H9 (cell line): Measurements from ENCODE around the gene UBTF. TPM values are rescaled to one million over a fixed set of nuclear protein-coding genes. Genes with fewer than 3 reads are reported as not detected.

ENCODE experiments used
- DNase-seq: peaks from one replicate; pipeline ENCODE4 v3.0.0-alpha.2; 2017
- H2AFZ ChIP-seq: one replicate; pipeline ENCODE4 v1.6.1; 2013; ENCODE audit warnings: mild to moderate bottlenecking, low read length, control low read depth, moderate library complexity
- H2AK5ac ChIP-seq: 2 replicates; pipeline ENCODE4 v1.6.1; 2013; ENCODE audit warnings: low read length, control low read depth, mixed read lengths; ENCODE audit not compliant: insufficient read length
- H2BK120ac ChIP-seq: one replicate; pipeline ENCODE4 v1.6.1; 2013; ENCODE audit warnings: low read depth, mild to moderate bottlenecking, low read length, control low read depth, inconsistent platforms; ENCODE audit not compliant: poor library complexity, severe bottlenecking
- H2BK12ac ChIP-seq: 2 replicates; pipeline ENCODE4 v1.6.1; 2013; ENCODE audit warnings: low read length, control low read depth, mixed read lengths, low read depth; ENCODE audit not compliant: insufficient read length
- H2BK15ac ChIP-seq: 2 replicates; pipeline ENCODE4 v1.6.1; 2013; ENCODE audit warnings: low read depth, low read length, control low read depth
- H2BK20ac ChIP-seq: one replicate; pipeline ENCODE4 v1.6.1; 2013; ENCODE audit warnings: low read depth, mild to moderate bottlenecking, low read length, control low read depth, inconsistent platforms; ENCODE audit not compliant: poor library complexity, severe bottlenecking
- H2BK5ac ChIP-seq: 2 replicates; pipeline ENCODE4 v1.6.1; 2013; ENCODE audit warnings: low read length, control low read depth, mixed read lengths; ENCODE audit not compliant: insufficient read length
- H3K14ac ChIP-seq: 2 replicates; pipeline ENCODE4 v1.6.1; 2013; ENCODE audit warnings: low read length, control low read depth; ENCODE audit not compliant: insufficient read depth
- H3K18ac ChIP-seq: 2 replicates; pipeline ENCODE4 v1.6.1; 2013; ENCODE audit warnings: low read depth, mild to moderate bottlenecking, mixed read lengths, low read length, control low read depth; ENCODE audit not compliant: insufficient read length
- H3K23ac ChIP-seq: 2 replicates; pipeline ENCODE4 v1.6.1; 2013; ENCODE audit warnings: low read length, control low read depth, mixed read lengths, low read depth; ENCODE audit not compliant: insufficient read length
- H3K23me2 ChIP-seq: 2 replicates; pipeline ENCODE4 v1.6.1; 2013; ENCODE audit warnings: low read depth, mild to moderate bottlenecking, mixed read lengths, low read length, control low read depth; ENCODE audit not compliant: insufficient read length, poor library complexity, severe bottlenecking
- H3K27ac ChIP-seq: 2 replicates; pipeline ENCODE4 v1.5.1; 2013; ENCODE audit warnings: low read length, control low read depth, mixed read lengths, low read depth; ENCODE audit not compliant: insufficient read length
- H3K27me3 ChIP-seq: 2 replicates; pipeline ENCODE4 v1.6.1; 2013; ENCODE audit warnings: low read length, control low read depth, inconsistent platforms; ENCODE audit not compliant: insufficient read depth
- H3K4ac ChIP-seq: 2 replicates; pipeline ENCODE4 v1.6.1; 2013; ENCODE audit warnings: low read depth, mild to moderate bottlenecking, control low read depth, inconsistent platforms, low read length, moderate library complexity
- H3K4me1 ChIP-seq: 2 replicates; pipeline ENCODE4 v1.6.1; 2013; ENCODE audit warnings: low read length, control low read depth, inconsistent platforms; ENCODE audit not compliant: insufficient read depth
- H3K4me2 ChIP-seq: 2 replicates; pipeline ENCODE4 v1.6.1; 2013; ENCODE audit warnings: low read length, control low read depth, mixed read lengths; ENCODE audit not compliant: insufficient read length, insufficient read depth
- H3K56ac ChIP-seq: 2 replicates; pipeline ENCODE4 v1.6.1; 2013; ENCODE audit warnings: low read depth, mild to moderate bottlenecking, mixed read lengths, low read length, control low read depth; ENCODE audit not compliant: insufficient read length
- H3K79me1 ChIP-seq: 2 replicates; pipeline ENCODE4 v1.6.1; 2013; ENCODE audit warnings: low read depth, mild to moderate bottlenecking, moderate library complexity, low read length, control low read depth, inconsistent platforms; ENCODE audit not compliant: insufficient read depth, poor library complexity, severe bottlenecking
- H3K79me2 ChIP-seq: 2 replicates; pipeline ENCODE4 v1.6.1; 2013; ENCODE audit warnings: low read length, control low read depth, inconsistent platforms; ENCODE audit not compliant: insufficient read depth
- H3K9ac ChIP-seq: 2 replicates; pipeline ENCODE4 v1.6.1; 2013; ENCODE audit warnings: low read length, control low read depth, mixed read lengths; ENCODE audit not compliant: insufficient read length; ENCODE audit errors: extremely low read depth
- H3K9me3 ChIP-seq: one replicate; pipeline ENCODE4 v1.6.1; 2013; ENCODE audit warnings: low read depth, low read length, inconsistent platforms; ENCODE audit not compliant: control insufficient read depth
- H3T11ph ChIP-seq: one replicate; pipeline ENCODE4 v1.6.1; 2013; ENCODE audit warnings: mild to moderate bottlenecking, low read length, control low read depth, inconsistent platforms
- H4K20me1 ChIP-seq: one replicate; pipeline ENCODE4 v1.6.1; 2013; ENCODE audit not compliant: control insufficient read depth, insufficient read length, insufficient read depth
- H4K5ac ChIP-seq: 2 replicates; pipeline ENCODE4 v1.6.1; 2013; ENCODE audit warnings: low read depth, mild to moderate bottlenecking, mixed read lengths, low read length, control low read depth; ENCODE audit not compliant: insufficient read length
- H4K8ac ChIP-seq: replicated peaks from 2 replicates; pipeline ENCODE4 v1.6.1; 2013; ENCODE audit warnings: low read length, control low read depth, mixed read lengths, low read depth; ENCODE audit not compliant: insufficient read length
- H4K91ac ChIP-seq: 2 replicates; pipeline ENCODE4 v1.6.1; 2013; ENCODE audit warnings: low read depth, mild to moderate bottlenecking, moderate library complexity, mixed read lengths, low read length, control low read depth; ENCODE audit not compliant: insufficient read length
- H3K27ac Mint-ChIP-seq, 3 experiments: 2 replicates in 2 of 3; 3 replicates in 1 of 3; pipeline ENCODE4 v1.8.0; 2020 to 2021; ENCODE audit warnings: mixed read lengths in 3 of 3, mild to moderate bottlenecking in 1 of 3, moderate library complexity in 1 of 3
- H3K27me3 Mint-ChIP-seq: 2 replicates; pipeline ENCODE4 v1.8.0; 2021; ENCODE audit warnings: low read depth, mild to moderate bottlenecking, moderate library complexity, mixed read lengths
- H3K36me3 Mint-ChIP-seq, 3 experiments: 2 replicates in 2 of 3; 3 replicates in 1 of 3; pipeline ENCODE4 v1.8.0; 2020 to 2021; ENCODE audit warnings: low read depth in 3 of 3, mixed read lengths in 3 of 3; ENCODE audit not compliant: insufficient read depth in 1 of 3
- H3K4me1 Mint-ChIP-seq, 2 experiments: 2 replicates each; pipeline ENCODE4 v1.8.0; 2020; ENCODE audit warnings: mixed read lengths in 2 of 2
- H3K4me3 Mint-ChIP-seq, 2 experiments: 2 replicates in 1 of 2; 3 replicates in 1 of 2; pipeline ENCODE4 v1.8.0; 2020 to 2021; ENCODE audit warnings: mild to moderate bottlenecking in 2 of 2, mixed read lengths in 2 of 2, moderate library complexity in 1 of 2
- H3K9me3 Mint-ChIP-seq, 2 experiments: 2 replicates in 1 of 2; 3 replicates in 1 of 2; pipeline ENCODE4 v1.8.0; 2020; ENCODE audit warnings: mild to moderate bottlenecking in 2 of 2, mixed read lengths in 2 of 2, moderate library complexity in 1 of 2
- CTCF ChIP-seq: fragments of 200-600 bp; sonication (generic); conservative IDR thresholded peaks from 3 replicates; pipeline ENCODE4 v1.8.0; 2021; ENCODE audit warnings: antibody characterized with exemption, mild to moderate bottlenecking
- WGBS: extraction: QIAGEN DNeasy Blood & Tissue Kit; methylation state at CpG from one replicate; pipeline ENCODE4 v1.1.7; 2013; ENCODE audit warnings: missing lambda C conversion rate, low lambda C conversion rate, mixed read lengths; ENCODE audit not compliant: insufficient read length; ENCODE audit errors: extremely low coverage; 5-methylcytosine and 5-hydroxymethylcytosine counted together
- total RNA-seq: library from RNA; stranded (reverse); gene quantifications from 2 replicates; pipeline ENCODE4 v1.2.1, GENCODE V29; 2021

The UBTF gene
- total RNA-seq, 1 experiment from 2014 or later = 151 TPM

- Histone ChIP-seq H2BK5ac (no peak within 1 kb of the TSS), H2BK20ac (no peak within 1 kb of the TSS), H3T11ph (no peak within 1 kb of the TSS), H4K20me1 (peaks cover 3% of the 10 kb centered on the region), H3K79me2 (no peaks in the 10 kb centered on the region), H4K5ac (no peak within 1 kb of the TSS), H3K18ac (no peak within 1 kb of the TSS), H3K4ac (no peak within 1 kb of the TSS), H2AFZ (no peak within 1 kb of the TSS), H2BK12ac (no peak within 1 kb of the TSS), H3K9ac (no peak within 1 kb of the TSS), H4K8ac (no peak within 1 kb of the TSS), H3K9me3 (no peaks in the 10 kb centered on the region), H2BK15ac (no peak within 1 kb of the TSS), H3K27ac (no peak within 1 kb of the TSS), H3K79me1 (no peaks in the 10 kb centered on the region), H3K14ac (no peak within 1 kb of the TSS; the same call in 1 of the 2 replicates), H3K23me2 (no peaks in the 10 kb centered on the region), H4K91ac (no peak within 1 kb of the TSS), H3K4me2 (no peak within 1 kb of the TSS), H3K56ac (no peak within 1 kb of the TSS), H2AK5ac (no peak within 1 kb of the TSS), H2BK120ac (no peak within 1 kb of the TSS), H3K23ac (no peak within 1 kb of the TSS), H3K27me3 (no peaks in the 10 kb centered on the region), H3K4me1 (no peaks in the 10 kb centered on the region; the same call in 1 of the 2 replicates)
- Mint-ChIP-seq H3K9me3 (no peaks in the 10 kb centered on the region), H3K27me3 (peaks cover 2% of the 10 kb centered on the region; the same call in 1 of the 2 replicates), H3K4me3 (no peak within 1 kb of the TSS; a peak in 1 of 5 replicates), H3K36me3 (peaks cover 4 to 8% (median 6%) of the 10 kb centered on the region in 3 experiments), H3K27ac (peak within 1 kb of the TSS in 1 of 3 experiments; percentile 58; a peak in 1 of 7 replicates), H3K4me1 (peaks cover 17 to 31% of the 10 kb centered on the region in 2 experiments)
- TF ChIP-seq CTCF = peak; percentile 32; the same call in 2 of the 3 replicates
- no CpG with 5 or more reads among the region's 21 CpGs for WGBS
- peak; percentile 72 for DNase-seq
Measured at GRCh38 chr17:44170499-44171201, 48.8 kb downstream of the UBTF start, which contains the start of gene ASB16. Gene ASB16, plus strand, starts transcription at chr17:44170704. Its CDS starts 86 bp downstream, at chr17:44170790.
